ENCODE results near the gene LAMA3.

DNA sequence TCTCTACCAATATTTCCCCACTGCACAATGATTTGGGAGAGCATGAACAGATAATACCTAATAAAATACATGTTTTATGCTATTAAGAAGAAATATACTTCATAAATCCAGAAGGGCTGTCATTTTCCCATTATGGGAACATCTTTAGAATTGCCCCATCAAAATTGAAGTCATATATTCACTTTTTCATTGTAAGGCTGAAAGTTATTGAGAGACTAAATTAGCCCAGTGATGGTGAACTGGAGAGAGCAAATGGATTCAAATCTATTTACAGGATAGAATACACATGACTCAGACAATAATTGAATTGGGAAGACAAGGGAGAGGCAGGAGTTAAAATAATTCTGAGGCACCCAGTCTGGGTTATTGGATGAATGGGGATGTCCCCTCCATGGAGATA is 245.6 kb downstream of the LAMA3 start:
- no peak for TF ChIP-seq POLR2A (IDR thresholded peaks at IDR 0.05)
- TF ChIP-seq, protein P1, sequence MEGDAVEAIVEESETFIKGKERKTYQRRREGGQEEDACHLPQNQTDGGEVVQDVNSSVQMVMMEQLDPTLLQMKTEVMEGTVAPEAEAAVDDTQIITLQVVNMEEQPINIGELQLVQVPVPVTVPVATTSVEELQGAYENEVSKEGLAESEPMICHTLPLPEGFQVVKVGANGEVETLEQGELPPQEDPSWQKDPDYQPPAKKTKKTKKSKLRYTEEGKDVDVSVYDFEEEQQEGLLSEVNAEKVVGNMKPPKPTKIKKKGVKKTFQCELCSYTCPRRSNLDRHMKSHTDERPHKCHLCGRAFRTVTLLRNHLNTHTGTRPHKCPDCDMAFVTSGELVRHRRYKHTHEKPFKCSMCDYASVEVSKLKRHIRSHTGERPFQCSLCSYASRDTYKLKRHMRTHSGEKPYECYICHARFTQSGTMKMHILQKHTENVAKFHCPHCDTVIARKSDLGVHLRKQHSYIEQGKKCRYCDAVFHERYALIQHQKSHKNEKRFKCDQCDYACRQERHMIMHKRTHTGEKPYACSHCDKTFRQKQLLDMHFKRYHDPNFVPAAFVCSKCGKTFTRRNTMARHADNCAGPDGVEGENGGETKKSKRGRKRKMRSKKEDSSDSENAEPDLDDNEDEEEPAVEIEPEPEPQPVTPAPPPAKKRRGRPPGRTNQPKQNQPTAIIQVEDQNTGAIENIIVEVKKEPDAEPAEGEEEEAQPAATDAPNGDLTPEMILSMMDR (IDR thresholded peaks at IDR 0.05): no peak

Data from right lobe of liver (tissue), 4 donors.